ENCODE data around the gene LIME1. TPM values are rescaled to one million over a fixed set of nuclear protein-coding genes. Genes with fewer than 3 reads are reported as not detected.
A peak's percentile ranks its signal among the peaks of the same experiment; 100 is the strongest.

LIME1 gene
- total RNA-seq, 1 donor from 2014 or later: 0.47 TPM

DNA sequence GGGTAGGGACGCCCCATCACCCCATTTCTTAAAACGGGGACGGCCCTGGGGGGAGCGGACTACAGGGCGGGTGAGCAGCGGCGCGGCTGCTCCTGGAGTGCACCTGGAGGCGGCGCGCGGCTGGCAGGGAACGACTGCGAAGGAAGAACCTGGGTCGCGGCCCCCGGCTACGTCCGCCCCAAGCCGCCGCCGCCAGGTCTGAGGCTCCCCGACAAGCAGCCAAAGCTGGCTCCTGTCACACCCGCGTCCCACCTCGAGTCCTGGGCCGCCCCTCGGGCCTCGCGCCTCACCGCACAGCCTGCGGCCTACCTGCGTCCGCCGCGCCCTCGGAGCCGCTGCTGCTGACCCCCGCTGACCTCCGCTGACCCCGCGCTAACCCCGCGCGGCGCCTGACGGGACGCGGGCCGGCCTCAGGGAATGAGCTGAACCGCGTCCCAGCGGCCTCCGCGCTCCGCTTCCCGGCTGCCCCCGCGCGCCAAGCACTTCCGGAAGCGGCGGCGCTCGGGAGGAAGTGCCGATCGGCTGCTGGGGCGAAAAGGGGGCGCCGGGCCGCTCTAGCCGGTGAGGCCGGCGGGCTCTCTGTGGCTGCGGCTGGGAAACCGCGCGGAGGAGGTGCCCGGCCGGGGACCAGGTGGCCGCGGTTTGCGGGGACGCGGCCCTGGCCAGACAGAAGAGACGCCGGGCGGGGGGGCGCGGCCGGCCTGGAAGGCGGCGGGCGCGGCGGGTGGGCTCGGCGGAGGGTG, 28.7 kb upstream of the LIME1 start, which contains the start of the genes ARFRP1 and ZGPAT:
ARFRP1 (minus strand) TSS at position 419 of the 743 bp plus-strand sequence. CDS start 885 bp downstream, outside the sequence.
ZGPAT (plus strand) TSS at position 482 of the 743 bp plus-strand sequence. CDS start 542 bp downstream, outside the sequence.
- peak; percentile 95 for DNase-seq (ENCODE audit: low spot score)
- Mint-ChIP-seq H3K36me3 (peaks cover 37% of the 10 kb centered on the region), H3K27ac (peak within 1 kb of the TSS; percentile 24), H3K9me3 (peaks cover 6% of the 10 kb centered on the region), H3K4me3 (peak within 1 kb of the TSS; percentile 92), H3K27me3 (ENCODE audit: insufficient read depth, low read depth) (peaks cover 5% of the 10 kb centered on the region), H3K4me1 (peaks cover 22% of the 10 kb centered on the region)
- Histone ChIP-seq H3F3A (ENCODE audit: low read depth) (no peaks in the 10 kb centered on the region), H3K79me2 (ENCODE audit: low read depth) (peaks cover 68% of the 10 kb centered on the region), H3K27me3 (no peaks in the 10 kb centered on the region), H4K20me1 (ENCODE audit: low read depth) (peaks cover 22% of the 10 kb centered on the region), H3K4me3 (peak within 1 kb of the TSS; percentile 79), H3K36me3 (peaks cover 20% of the 10 kb centered on the region), H3K9me3 (ENCODE audit: low read depth) (no peaks in the 10 kb centered on the region), H2AFZ (replicated peaks) (no peak within 1 kb of the TSS), H3K4me1 (peaks cover 6% of the 10 kb centered on the region), H3K27ac (no peak within 1 kb of the TSS), H3K4me2 (peak within 1 kb of the TSS; percentile 100), H3K9ac (peak within 1 kb of the TSS; percentile 76)
- TF ChIP-seq EZH2phosphoT487 (IDR thresholded peaks at IDR 0.05): peak; percentile 30
- TF ChIP-seq, protein P1, sequence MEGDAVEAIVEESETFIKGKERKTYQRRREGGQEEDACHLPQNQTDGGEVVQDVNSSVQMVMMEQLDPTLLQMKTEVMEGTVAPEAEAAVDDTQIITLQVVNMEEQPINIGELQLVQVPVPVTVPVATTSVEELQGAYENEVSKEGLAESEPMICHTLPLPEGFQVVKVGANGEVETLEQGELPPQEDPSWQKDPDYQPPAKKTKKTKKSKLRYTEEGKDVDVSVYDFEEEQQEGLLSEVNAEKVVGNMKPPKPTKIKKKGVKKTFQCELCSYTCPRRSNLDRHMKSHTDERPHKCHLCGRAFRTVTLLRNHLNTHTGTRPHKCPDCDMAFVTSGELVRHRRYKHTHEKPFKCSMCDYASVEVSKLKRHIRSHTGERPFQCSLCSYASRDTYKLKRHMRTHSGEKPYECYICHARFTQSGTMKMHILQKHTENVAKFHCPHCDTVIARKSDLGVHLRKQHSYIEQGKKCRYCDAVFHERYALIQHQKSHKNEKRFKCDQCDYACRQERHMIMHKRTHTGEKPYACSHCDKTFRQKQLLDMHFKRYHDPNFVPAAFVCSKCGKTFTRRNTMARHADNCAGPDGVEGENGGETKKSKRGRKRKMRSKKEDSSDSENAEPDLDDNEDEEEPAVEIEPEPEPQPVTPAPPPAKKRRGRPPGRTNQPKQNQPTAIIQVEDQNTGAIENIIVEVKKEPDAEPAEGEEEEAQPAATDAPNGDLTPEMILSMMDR (IDR thresholded peaks at IDR 0.05): no peak

DNA sequence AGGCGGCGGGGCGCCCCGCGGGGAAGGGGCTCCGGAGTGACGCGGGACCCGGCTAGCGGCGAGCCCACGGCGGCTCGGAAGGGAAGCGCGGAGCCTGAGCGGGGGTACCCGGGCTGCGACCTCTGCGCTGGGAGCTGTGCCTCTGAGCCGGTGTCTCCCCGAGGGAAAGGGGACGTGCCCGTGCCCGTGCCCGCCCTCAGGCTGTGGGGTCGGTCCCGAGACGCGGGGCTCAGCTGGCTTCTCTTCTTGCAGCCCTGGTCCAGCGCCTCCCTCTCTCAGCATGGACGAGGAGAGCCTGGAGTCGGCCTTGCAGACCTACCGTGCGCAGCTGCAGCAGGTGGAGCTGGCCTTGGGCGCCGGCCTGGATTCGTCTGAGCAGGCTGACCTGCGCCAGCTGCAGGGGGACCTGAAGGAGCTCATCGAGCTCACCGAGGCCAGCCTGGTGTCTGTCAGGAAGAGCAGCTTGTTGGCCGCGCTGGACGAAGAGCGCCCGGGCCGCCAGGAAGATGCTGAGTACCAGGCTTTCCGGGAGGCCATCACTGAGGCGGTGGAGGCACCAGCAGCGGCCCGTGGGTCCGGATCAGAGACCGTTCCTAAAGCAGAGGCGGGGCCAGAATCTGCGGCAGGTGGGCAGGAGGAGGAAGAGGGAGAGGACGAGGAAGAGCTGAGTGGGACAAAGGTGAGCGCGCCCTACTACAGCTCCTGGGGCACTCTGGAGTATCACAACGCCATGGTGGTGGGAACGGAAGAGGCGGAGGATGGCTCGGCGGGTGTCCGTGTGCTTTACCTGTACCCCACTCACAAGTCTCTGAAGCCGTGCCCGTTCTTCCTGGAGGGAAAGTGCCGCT, 27.9 kb upstream of the LIME1 start:
- Histone ChIP-seq H3K27ac (no peak overlapping the region), H3K9me3 (ENCODE audit: low read depth) (no peaks in the 10 kb centered on the region), H3K36me3 (peaks cover 22% of the 10 kb centered on the region), H3K4me3 (peak overlapping the region; percentile 79), H2AFZ (replicated peaks) (no peak overlapping the region), H3K79me2 (ENCODE audit: low read depth) (peaks cover 76% of the 10 kb centered on the region), H4K20me1 (ENCODE audit: low read depth) (peaks cover 22% of the 10 kb centered on the region), H3F3A (ENCODE audit: low read depth) (no peaks in the 10 kb centered on the region), H3K27me3 (no peaks in the 10 kb centered on the region), H3K9ac (peak overlapping the region; percentile 76), H3K4me2 (peak overlapping the region; percentile 100), H3K4me1 (peaks cover 6% of the 10 kb centered on the region)
- TF ChIP-seq EZH2 (IDR thresholded peaks at IDR 0.05) (no peak), EZH2phosphoT487 (IDR thresholded peaks at IDR 0.05) (no peak)
- TF ChIP-seq, protein P1 (IDR thresholded peaks at IDR 0.05): no peak
- Mint-ChIP-seq H3K27me3 (ENCODE audit: insufficient read depth, low read depth) (peaks cover 5% of the 10 kb centered on the region), H3K27ac (no peak overlapping the region), H3K4me1 (peaks cover 22% of the 10 kb centered on the region), H3K9me3 (peaks cover 7% of the 10 kb centered on the region), H3K36me3 (peaks cover 38% of the 10 kb centered on the region), H3K4me3 (peak overlapping the region; percentile 84)
- peak; percentile 54 for DNase-seq (ENCODE audit: low spot score)

DNA sequence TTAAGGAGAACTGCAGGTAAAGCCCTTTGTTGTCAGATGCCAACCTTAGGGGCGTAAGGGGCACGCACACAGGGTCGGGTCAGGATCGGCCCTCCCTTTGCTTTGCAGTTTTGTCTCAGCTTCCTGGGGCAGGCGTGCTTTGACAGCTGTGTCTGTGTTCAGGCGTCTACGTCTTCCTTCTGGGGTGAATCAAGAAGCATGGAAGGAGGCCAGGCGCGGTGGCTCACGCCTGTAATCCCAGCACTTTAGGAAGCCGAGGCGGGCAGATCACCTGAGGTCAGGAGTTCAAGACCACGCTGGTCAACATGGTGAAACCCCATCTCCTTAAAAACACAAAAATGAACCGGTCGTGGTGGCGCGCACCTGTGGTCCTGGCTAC, 27.3 kb upstream of the LIME1 start:
- peaks cover 22% of the 10 kb centered on the region for H3K36me3 ChIP-seq
- peak overlapping the region; percentile 100 for H3K4me2 ChIP-seq
- H3K27ac ChIP-seq: no peak overlapping the region
- no peak overlapping the region for H3K9ac ChIP-seq
- no peaks in the 10 kb centered on the region for H3K27me3 ChIP-seq
- H3K9me3 ChIP-seq (ENCODE audit: low read depth): no peaks in the 10 kb centered on the region
- Mint-ChIP-seq H3K36me3 (peaks cover 41% of the 10 kb centered on the region), H3K27me3 (ENCODE audit: insufficient read depth, low read depth) (peaks cover 5% of the 10 kb centered on the region), H3K27ac (no peak overlapping the region), H3K9me3 (peaks cover 10% of the 10 kb centered on the region), H3K4me1 (peaks cover 22% of the 10 kb centered on the region), H3K4me3 (peak overlapping the region; percentile 84)
- H3K4me1 ChIP-seq: peaks cover 6% of the 10 kb centered on the region
- no peak overlapping the region for H2AFZ ChIP-seq (replicated peaks)
- H4K20me1 ChIP-seq (ENCODE audit: low read depth): peaks cover 22% of the 10 kb centered on the region
- TF ChIP-seq, protein P1 (IDR thresholded peaks at IDR 0.05): no peak
- TF ChIP-seq EZH2phosphoT487 (IDR thresholded peaks at IDR 0.05) (no peak), EZH2 (IDR thresholded peaks at IDR 0.05) (no peak)
- DNase-seq (ENCODE audit: low spot score): no peak
- H3K4me3 ChIP-seq: peak overlapping the region; percentile 79
- H3F3A ChIP-seq (ENCODE audit: low read depth): no peaks in the 10 kb centered on the region
- H3K79me2 ChIP-seq (ENCODE audit: low read depth): peaks cover 82% of the 10 kb centered on the region
